OCI-LY1 (cell line): ENCODE measurements around the gene MPG.

Experiments
- H2AFZ ChIP-seq: fragments of 200-600 bp; sonication (generic), shearing (Covaris generic); 2 replicates; pipeline ENCODE4 v1.6.0; 2014; ENCODE audit warnings: antibody characterized with exemption, mild to moderate bottlenecking, low read length
- H3F3A ChIP-seq: fragments of 200-600 bp; sonication (generic), shearing (Covaris generic); 2 replicates; pipeline ENCODE4 v1.6.0; 2014; ENCODE audit warnings: mild to moderate bottlenecking, antibody characterized with exemption, low read length, moderate library complexity; ENCODE audit not compliant: insufficient read depth
- H3K27ac ChIP-seq: fragments of 200-600 bp; sonication (generic); 2 replicates; pipeline ENCODE4 v1.5.1; 2014; ENCODE audit warnings: low read length, mixed run types, mild to moderate bottlenecking, low read depth; ENCODE audit not compliant: poor library complexity, severe bottlenecking
- H3K27me3 ChIP-seq: fragments of 200-600 bp; sonication (generic); 2 replicates; pipeline ENCODE4 v1.6.0; 2014; ENCODE audit warnings: antibody characterized with exemption, mild to moderate bottlenecking, low read length, moderate library complexity; ENCODE audit not compliant: insufficient read depth
- H3K36me3 ChIP-seq: fragments of 200-600 bp; sonication (generic); 2 replicates; pipeline ENCODE4 v1.6.1; 2014; ENCODE audit warnings: mild to moderate bottlenecking, antibody characterized with exemption, low read length, moderate library complexity, mixed read lengths; ENCODE audit not compliant: insufficient read depth
- H3K4me1 ChIP-seq: fragments of 200-600 bp; sonication (generic); 2 replicates; pipeline ENCODE4 v1.5.1; 2014; ENCODE audit warnings: mild to moderate bottlenecking, low read length, moderate library complexity; ENCODE audit not compliant: insufficient read depth, severe bottlenecking
- H3K4me2 ChIP-seq: fragments of 200-600 bp; sonication (generic), shearing (Covaris generic); 2 replicates; pipeline ENCODE4 v1.6.1; 2014; ENCODE audit warnings: low read length
- H3K4me3 ChIP-seq: fragments of 200-600 bp; sonication (generic); 2 replicates; pipeline ENCODE4 v1.5.1; 2014; ENCODE audit warnings: low read length, low read depth, mild to moderate bottlenecking, mixed read lengths; ENCODE audit not compliant: poor library complexity, severe bottlenecking
- H3K79me2 ChIP-seq: fragments of 200-600 bp; shearing (Covaris generic); 2 replicates; pipeline ENCODE4 v1.6.1; 2016; ENCODE audit warnings: mixed run types, low read length, mixed read lengths; ENCODE audit not compliant: insufficient read depth
- H3K9ac ChIP-seq: fragments of 200-600 bp; sonication (generic), shearing (Covaris generic); 2 replicates; pipeline ENCODE4 v1.6.1; 2014; ENCODE audit warnings: mild to moderate bottlenecking, low read length, mixed read lengths
- H3K9me2 ChIP-seq: fragments of 200-600 bp; sonication (generic), shearing (Covaris generic); 2 replicates; pipeline ENCODE4 v1.6.1; 2014; ENCODE audit warnings: low read depth, mild to moderate bottlenecking, low read length, mixed read lengths
- H3K9me3 ChIP-seq: fragments of 200-600 bp; shearing (Covaris generic); 2 replicates; pipeline ENCODE4 v1.6.1; 2014; ENCODE audit warnings: low read length, mixed read lengths
- H4K20me1 ChIP-seq: fragments of 200-600 bp; sonication (generic), shearing (Covaris generic); 2 replicates; pipeline ENCODE4 v1.6.0; 2016; ENCODE audit warnings: mild to moderate bottlenecking, low read length; ENCODE audit not compliant: insufficient read depth
- CTCF ChIP-seq: fragments of 200-600 bp; sonication (generic), shearing (Covaris generic); IDR thresholded peaks from 2 replicates; pipeline ENCODE4 v1.5.1; 2017; ENCODE audit warnings: mild to moderate bottlenecking, antibody characterized with exemption, low read length, moderate library complexity, mixed read lengths
- EZH2 ChIP-seq: fragments of 200-600 bp; sonication (generic), shearing (Covaris generic); IDR thresholded peaks from 2 replicates; pipeline ENCODE4 v1.8.0; 2017; ENCODE audit warnings: borderline replicate concordance, mixed run types, mild to moderate bottlenecking, antibody characterized with exemption, low read length, moderate library complexity, mixed read lengths

Gene MPG

GRCh38 chr16:63466-63865 is 14.6 kb upstream of the MPG start:
- no peak overlapping the region for H3K4me3 ChIP-seq
- H3K4me1 ChIP-seq = no peaks in the 10 kb centered on the region
- no peak overlapping the region for H3K4me2 ChIP-seq
- TF ChIP-seq CTCF (no peak), EZH2 (no peak)
- no peaks in the 10 kb centered on the region for H3K79me2 ChIP-seq
- H3K27ac ChIP-seq = no peak overlapping the region
- H3K9me3 ChIP-seq = no peaks in the 10 kb centered on the region
- H4K20me1 ChIP-seq = no peaks in the 10 kb centered on the region
- no peaks in the 10 kb centered on the region for H3F3A ChIP-seq
- no peaks in the 10 kb centered on the region for H3K9me2 ChIP-seq
- H3K9ac ChIP-seq = no peak overlapping the region
- H3K27me3 ChIP-seq = peaks cover 19% of the 10 kb centered on the region
- no peak overlapping the region for H2AFZ ChIP-seq
- H3K36me3 ChIP-seq = peaks cover 6% of the 10 kb centered on the region

- H3K27ac ChIP-seq = no peak overlapping the region
- H4K20me1 ChIP-seq = no peaks in the 10 kb centered on the region
- no peak for TF ChIP-seq CTCF
- no peak for TF ChIP-seq EZH2
- no peaks in the 10 kb centered on the region for H3F3A ChIP-seq
- H3K4me2 ChIP-seq = no peak overlapping the region
- H3K79me2 ChIP-seq = no peaks in the 10 kb centered on the region
- no peaks in the 10 kb centered on the region for H3K36me3 ChIP-seq
- no peak overlapping the region for H3K9ac ChIP-seq
- H3K9me3 ChIP-seq = no peaks in the 10 kb centered on the region
- no peaks in the 10 kb centered on the region for H3K9me2 ChIP-seq
- H3K4me3 ChIP-seq = no peak overlapping the region
- no peak overlapping the region for H2AFZ ChIP-seq
- H3K27me3 ChIP-seq = peaks cover 19% of the 10 kb centered on the region
- H3K4me1 ChIP-seq = no peaks in the 10 kb centered on the region
Observed at GRCh38 chr16:63998-64913, 13.8 kb upstream of the MPG start.

- Histone ChIP-seq H3F3A (no peaks in the 10 kb centered on the region), H3K9me2 (no peaks in the 10 kb centered on the region), H3K27me3 (peaks cover 19% of the 10 kb centered on the region), H3K4me1 (no peaks in the 10 kb centered on the region), H3K79me2 (no peaks in the 10 kb centered on the region), H3K4me2 (no peak overlapping the region), H3K36me3 (no peaks in the 10 kb centered on the region), H3K4me3 (no peak overlapping the region), H2AFZ (no peak overlapping the region), H3K9me3 (no peaks in the 10 kb centered on the region), H4K20me1 (no peaks in the 10 kb centered on the region), H3K27ac (no peak overlapping the region), H3K9ac (no peak overlapping the region)
- TF ChIP-seq EZH2 (no peak), CTCF (no peak)
Observed at GRCh38 chr16:64914-65255, 13.1 kb upstream of the MPG start.
